ENCODE results near the gene FKBP10. TPM values are rescaled to one million over a fixed set of nuclear protein-coding genes. Genes with fewer than 3 reads are reported as not detected.

The FKBP10 gene
- total RNA-seq, 1 experiment from 2014 or later, result 142 TPM

DNA sequence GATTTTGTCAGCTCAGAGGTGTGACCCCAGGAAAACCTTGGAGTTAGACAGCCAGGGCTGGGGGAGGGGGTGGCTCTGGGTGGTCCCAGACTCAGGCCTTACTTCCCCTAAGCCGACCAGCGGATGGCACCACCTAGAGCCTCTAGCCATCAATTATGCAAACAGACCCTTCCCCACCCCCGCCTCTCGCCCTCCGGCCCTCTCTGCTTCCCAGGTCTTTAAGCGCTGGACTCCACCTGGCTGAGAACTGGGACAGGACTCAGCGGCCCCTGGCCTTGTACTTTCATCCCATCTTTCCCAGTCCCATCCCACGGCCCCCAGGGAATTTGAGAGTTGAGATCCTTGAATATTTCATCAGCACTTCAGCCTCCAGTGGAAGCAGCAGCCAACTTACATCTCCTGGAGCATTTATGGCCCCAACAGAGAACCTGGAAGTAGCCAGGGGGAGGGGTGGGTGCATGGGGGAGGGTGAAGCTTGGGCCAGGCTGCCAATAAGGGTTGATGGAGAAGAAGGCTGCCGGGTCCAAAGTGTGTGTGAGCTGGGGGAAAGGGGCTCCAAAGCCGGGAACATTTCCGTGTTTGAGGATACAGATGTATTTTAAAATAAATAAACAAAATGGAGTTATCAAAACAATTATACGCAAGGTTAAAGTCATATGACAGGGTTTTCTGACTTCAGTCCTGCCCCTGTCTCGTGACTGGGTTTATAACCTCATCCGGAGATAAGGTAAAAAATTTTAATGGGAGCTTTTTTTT is 18.8 kb upstream of the FKBP10 start:
- ChIA-PET CTCF (interaction anchor here (0.7 to 1.6 kb wide), 2 partner anchors 8 to 36 kb away, joined by 3 to 8 read pairs; partner anchors contain the start of gene JUP), POLR2A (interaction anchor here (0.7 to 24.1 kb wide), 9 partner anchors 13 to 140 kb away, joined by 3 to 599 read pairs (median 4); partner anchors contain the start of genes EIF1, FKBP10, HAP1 and JUP)
- Mint-ChIP-seq H3K9me3 (ENCODE audit: unreplicated experiment) (no peaks in the 10 kb centered on the region), H3K4me1 (ENCODE audit: insufficient read depth, unreplicated experiment) (peaks cover 26% of the 10 kb centered on the region), H3K27me3 (ENCODE audit: insufficient read depth, unreplicated experiment) (no peaks in the 10 kb centered on the region), H3K27ac (ENCODE audit: low read depth, unreplicated experiment) (peak overlapping the region; percentile 96), H3K36me3 (ENCODE audit: insufficient read depth, unreplicated experiment) (no peaks in the 10 kb centered on the region), H3K4me3 (ENCODE audit: unreplicated experiment) (peak overlapping the region; percentile 71)
- no TSS peak for BruUV-seq (replicated peaks)
- TF ChIP-seq, protein P1, sequence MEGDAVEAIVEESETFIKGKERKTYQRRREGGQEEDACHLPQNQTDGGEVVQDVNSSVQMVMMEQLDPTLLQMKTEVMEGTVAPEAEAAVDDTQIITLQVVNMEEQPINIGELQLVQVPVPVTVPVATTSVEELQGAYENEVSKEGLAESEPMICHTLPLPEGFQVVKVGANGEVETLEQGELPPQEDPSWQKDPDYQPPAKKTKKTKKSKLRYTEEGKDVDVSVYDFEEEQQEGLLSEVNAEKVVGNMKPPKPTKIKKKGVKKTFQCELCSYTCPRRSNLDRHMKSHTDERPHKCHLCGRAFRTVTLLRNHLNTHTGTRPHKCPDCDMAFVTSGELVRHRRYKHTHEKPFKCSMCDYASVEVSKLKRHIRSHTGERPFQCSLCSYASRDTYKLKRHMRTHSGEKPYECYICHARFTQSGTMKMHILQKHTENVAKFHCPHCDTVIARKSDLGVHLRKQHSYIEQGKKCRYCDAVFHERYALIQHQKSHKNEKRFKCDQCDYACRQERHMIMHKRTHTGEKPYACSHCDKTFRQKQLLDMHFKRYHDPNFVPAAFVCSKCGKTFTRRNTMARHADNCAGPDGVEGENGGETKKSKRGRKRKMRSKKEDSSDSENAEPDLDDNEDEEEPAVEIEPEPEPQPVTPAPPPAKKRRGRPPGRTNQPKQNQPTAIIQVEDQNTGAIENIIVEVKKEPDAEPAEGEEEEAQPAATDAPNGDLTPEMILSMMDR (IDR thresholded peaks at IDR 0.05; ENCODE audit: unreplicated experiment), result no peak
- DNase-seq (ENCODE audit: unreplicated experiment), result peak; percentile 28
- intact Hi-C loops (cut with micrococcal nuclease), result no loop called here

DNA sequence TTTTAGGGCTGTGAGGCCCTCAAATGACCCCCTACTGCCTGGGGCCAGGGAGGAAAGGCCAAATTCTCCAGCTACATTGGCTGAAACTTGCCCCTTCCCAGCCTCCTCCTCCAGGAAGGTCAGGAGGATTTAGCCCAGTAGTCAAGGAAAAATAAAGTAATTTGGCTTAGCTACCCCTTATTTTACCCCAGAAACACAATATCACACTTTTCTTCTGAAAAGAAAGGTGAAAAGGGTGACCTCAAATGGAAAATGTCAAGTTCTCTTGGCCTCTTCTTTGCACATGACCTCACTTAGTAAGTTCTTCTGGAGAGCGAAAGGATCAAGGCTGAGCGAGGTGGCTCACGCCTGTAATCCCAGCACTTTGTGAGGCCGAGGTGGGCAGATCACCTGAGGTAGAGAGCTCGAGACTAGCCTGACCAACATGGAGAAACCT is 18.2 kb upstream of the FKBP10 start:
- H3K4me1 Mint-ChIP-seq (ENCODE audit: insufficient read depth, unreplicated experiment), result peaks cover 25% of the 10 kb centered on the region
- CTCF ChIA-PET, result interaction anchor here (1.6 kb wide), 1 partner anchor 8 kb away, joined by 8 read pairs; the partner anchor contains the start of gene JUP
- TF ChIP-seq, protein P1 (IDR thresholded peaks at IDR 0.05; ENCODE audit: unreplicated experiment), result no peak
- H3K27me3 Mint-ChIP-seq (ENCODE audit: insufficient read depth, unreplicated experiment), result no peaks in the 10 kb centered on the region
- H3K9me3 Mint-ChIP-seq (ENCODE audit: unreplicated experiment), result no peaks in the 10 kb centered on the region
- peak overlapping the region; percentile 23 for H3K27ac Mint-ChIP-seq (ENCODE audit: low read depth, unreplicated experiment)
- BruUV-seq (replicated peaks), result no TSS peak
- no peak for DNase-seq (ENCODE audit: unreplicated experiment)
- intact Hi-C loops (cut with micrococcal nuclease), result no loop called here
- no peak overlapping the region for H3K4me3 Mint-ChIP-seq (ENCODE audit: unreplicated experiment)
- no peaks in the 10 kb centered on the region for H3K36me3 Mint-ChIP-seq (ENCODE audit: insufficient read depth, unreplicated experiment)
- POLR2A ChIA-PET, result interaction anchor here (0.7 to 24.1 kb wide), 7 partner anchors 13 to 105 kb away, joined by 3 to 599 read pairs (median 8); partner anchors contain the start of genes EIF1, FKBP10, HAP1 and JUP

DNA sequence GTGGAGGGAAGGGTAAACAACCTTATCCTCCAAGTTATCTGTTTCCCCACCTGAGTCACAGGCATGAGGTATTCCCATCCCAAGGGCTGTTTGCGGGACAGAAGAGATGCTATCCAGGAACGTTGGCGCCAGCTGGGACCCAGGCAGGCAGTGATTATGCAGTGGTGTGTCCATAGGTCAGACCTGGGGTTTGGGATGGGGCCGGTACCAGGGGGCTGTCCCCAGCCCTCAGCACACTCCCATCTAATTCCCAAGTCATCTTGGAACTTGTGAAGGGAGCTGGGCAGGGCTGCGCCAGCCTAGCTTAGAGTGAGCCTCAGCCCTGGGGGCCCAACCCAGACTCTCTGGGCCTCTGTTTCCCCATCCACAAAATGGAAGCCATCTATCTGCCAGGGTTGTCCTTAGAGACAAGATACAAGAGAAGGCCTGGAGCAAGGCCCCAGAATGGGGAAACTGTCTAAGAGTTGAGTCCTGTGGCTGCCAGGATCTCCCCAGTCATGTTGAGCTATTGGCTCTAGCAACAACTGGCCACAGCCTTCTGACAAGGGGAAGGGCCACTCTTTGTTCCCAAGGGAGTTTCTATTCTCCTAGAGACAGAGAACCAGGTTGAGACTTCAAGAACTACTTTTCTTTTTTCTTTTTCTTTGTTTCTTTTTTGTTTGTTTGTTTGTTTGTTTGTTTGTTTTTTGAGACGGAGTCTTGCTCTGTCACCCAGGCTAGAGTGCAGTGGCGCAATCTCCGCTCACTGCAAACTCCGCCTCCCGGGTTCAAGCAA is 16.5 kb upstream of the FKBP10 start:
- no TSS peak for BruUV-seq (replicated peaks)
- H3K27ac Mint-ChIP-seq (ENCODE audit: low read depth, unreplicated experiment), result no peak overlapping the region
- no peaks in the 10 kb centered on the region for H3K27me3 Mint-ChIP-seq (ENCODE audit: insufficient read depth, unreplicated experiment)
- DNase-seq (ENCODE audit: unreplicated experiment), result no peak
- peaks cover 38% of the 10 kb centered on the region for H3K4me1 Mint-ChIP-seq (ENCODE audit: insufficient read depth, unreplicated experiment)
- H3K36me3 Mint-ChIP-seq (ENCODE audit: insufficient read depth, unreplicated experiment), result peaks cover 4% of the 10 kb centered on the region
- ChIA-PET POLR2A (interaction anchor here (0.6 to 24.1 kb wide), 2 partner anchors 15 to 235 kb away, joined by 3 to 599 read pairs; partner anchors contain the start of gene JUP), CTCF (interaction anchor here (0.9 kb wide), 1 partner anchor 11 kb away, joined by 5 read pairs; no protein-coding TSS in a partner anchor)
- intact Hi-C loops (cut with micrococcal nuclease), result no loop called here
- TF ChIP-seq, protein P1 (IDR thresholded peaks at IDR 0.05; ENCODE audit: unreplicated experiment), result no peak
- no peaks in the 10 kb centered on the region for H3K9me3 Mint-ChIP-seq (ENCODE audit: unreplicated experiment)
- no peak overlapping the region for H3K4me3 Mint-ChIP-seq (ENCODE audit: unreplicated experiment)

DNA sequence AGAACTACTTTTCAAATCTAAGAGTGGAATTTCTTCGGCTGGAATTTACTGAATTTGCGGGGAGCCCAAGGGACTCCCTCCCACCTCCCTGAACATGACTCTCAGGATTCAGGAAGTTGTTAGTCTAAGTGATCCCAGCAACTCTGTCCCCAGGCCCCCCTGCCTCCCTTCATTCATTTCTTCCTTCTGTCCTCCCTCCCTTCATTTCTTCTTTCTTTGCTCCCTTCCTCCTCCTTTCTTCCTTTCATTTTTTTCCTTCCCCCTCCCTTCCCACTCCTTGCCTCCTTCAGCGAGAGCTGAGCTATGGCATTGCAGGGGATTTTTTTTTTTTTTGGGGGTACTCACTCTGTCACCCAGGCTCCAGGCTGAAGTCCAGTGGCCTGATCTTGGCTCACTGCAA is 15.4 kb upstream of the FKBP10 start:
- Mint-ChIP-seq H3K9me3 (ENCODE audit: unreplicated experiment) (no peaks in the 10 kb centered on the region), H3K27me3 (ENCODE audit: insufficient read depth, unreplicated experiment) (no peaks in the 10 kb centered on the region), H3K27ac (ENCODE audit: low read depth, unreplicated experiment) (no peak overlapping the region), H3K36me3 (ENCODE audit: insufficient read depth, unreplicated experiment) (peaks cover 13% of the 10 kb centered on the region), H3K4me1 (ENCODE audit: insufficient read depth, unreplicated experiment) (peaks cover 39% of the 10 kb centered on the region), H3K4me3 (ENCODE audit: unreplicated experiment) (no peak overlapping the region)
- no TSS peak for BruUV-seq (replicated peaks)
- CTCF ChIA-PET, result no interaction called here
- no peak for DNase-seq (ENCODE audit: unreplicated experiment)
- intact Hi-C loops (cut with micrococcal nuclease), result no loop called here
- TF ChIP-seq, protein P1 (IDR thresholded peaks at IDR 0.05; ENCODE audit: unreplicated experiment), result no peak
- POLR2A ChIA-PET, result interaction anchor here (1.1 to 24.1 kb wide), 2 partner anchors 16 to 109 kb away, joined by 3 to 599 read pairs; partner anchors contain the start of genes EIF1 and JUP

Data from MCF 10A (cell line).